HG02943 (cell line): Measurements from ENCODE around the gene OGT.
A peak's percentile ranks its signal among the peaks of the same experiment; 100 is the strongest.

Experiments used
- ATAC-seq: cut with Tn5 transposase; IDR thresholded peaks from one replicate; pipeline ENCODE4 v1.9.1; 2021; ENCODE audit warnings: mild to moderate bottlenecking, low read depth, moderate library complexity; ENCODE audit not compliant: unreplicated experiment

Gene OGT

DNA sequence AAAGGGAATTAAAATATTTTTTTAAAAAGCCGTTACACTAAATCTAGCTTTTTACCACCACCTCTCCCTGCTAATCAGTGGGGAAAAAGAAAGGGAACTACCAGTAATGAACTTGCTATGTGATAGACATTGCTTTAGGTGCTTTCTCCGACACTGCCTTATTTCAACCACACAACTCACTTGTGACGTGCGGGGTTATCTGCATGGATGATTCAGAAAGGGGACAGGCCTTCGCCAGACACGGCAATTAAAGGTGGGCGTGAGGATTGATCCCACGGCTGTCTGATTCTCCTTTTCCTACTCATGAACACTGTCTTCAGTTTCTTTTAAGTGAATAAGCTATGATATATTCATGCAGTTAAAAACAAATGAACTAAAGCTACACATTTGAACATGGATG lies 86.3 kb downstream of the OGT start:
- no peak for ATAC-seq

DNA sequence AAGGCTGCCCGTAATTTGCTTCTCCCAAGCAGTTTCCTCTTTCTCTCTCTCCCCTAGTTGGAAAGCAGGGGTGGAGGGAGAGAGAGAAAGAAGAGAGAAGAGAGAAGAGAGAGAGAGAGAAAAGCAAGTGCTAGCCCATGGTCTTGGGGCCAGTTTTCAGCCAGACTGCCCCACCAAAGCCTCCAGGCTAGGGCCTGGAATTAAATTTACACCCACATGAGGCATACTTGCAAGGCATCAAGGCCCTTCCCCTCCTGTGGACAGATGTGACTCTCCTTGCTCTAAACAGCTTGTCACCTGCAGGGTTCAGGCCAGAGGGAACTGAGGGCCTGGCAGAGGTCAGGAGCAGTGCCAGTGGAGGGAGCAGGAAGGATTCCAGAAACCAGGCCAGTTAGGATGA lies 87.1 kb downstream of the OGT start:
- ATAC-seq = no peak

DNA sequence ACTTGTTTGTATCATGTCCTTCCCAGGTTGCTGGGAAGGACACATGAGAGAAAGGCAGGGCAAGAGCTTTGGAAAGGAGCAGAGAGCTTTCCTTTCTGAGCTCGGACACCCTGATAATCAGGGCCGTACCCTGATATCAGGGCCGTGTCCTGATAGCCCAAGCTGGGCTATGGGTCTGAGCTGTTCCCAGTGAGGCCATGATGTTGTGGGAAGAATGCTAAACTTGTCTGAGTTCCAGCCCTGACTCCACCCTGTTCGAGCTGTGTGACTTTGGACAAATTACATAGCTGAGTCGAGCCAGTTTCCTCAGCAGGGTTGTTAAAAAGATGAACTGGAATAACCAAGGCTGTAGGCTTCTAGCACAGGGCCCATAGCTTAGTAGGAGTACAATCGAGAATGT lies 88.7 kb downstream of the OGT start:
- no peak for ATAC-seq

DNA sequence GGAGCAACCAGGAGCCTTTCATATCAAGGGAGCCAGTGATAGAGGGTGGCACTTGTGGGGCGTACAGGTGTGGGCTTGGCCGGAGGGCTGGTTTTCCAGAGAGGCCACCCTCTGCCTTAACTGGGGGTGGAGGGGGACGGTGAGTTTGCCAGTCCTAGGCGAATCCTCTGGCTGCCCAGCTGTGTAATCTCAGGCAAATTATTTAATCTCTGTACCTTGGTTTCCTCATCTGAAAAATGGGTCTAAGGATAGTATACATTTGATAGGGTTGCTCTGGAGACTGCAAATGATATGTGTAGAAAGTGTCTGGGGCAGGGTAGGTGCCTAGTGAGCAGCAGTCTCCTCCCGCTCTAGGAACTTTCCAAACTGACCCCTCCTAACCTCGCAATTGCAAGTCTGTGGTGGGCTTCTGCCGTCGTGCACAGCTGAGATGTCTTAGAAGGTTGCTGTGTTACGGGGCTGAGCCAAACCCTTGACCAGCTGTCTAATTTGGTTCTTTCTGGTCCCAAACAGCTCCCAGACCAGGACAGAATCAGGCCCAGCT lies 89.2 kb downstream of the OGT start:
- no peak for ATAC-seq

DNA sequence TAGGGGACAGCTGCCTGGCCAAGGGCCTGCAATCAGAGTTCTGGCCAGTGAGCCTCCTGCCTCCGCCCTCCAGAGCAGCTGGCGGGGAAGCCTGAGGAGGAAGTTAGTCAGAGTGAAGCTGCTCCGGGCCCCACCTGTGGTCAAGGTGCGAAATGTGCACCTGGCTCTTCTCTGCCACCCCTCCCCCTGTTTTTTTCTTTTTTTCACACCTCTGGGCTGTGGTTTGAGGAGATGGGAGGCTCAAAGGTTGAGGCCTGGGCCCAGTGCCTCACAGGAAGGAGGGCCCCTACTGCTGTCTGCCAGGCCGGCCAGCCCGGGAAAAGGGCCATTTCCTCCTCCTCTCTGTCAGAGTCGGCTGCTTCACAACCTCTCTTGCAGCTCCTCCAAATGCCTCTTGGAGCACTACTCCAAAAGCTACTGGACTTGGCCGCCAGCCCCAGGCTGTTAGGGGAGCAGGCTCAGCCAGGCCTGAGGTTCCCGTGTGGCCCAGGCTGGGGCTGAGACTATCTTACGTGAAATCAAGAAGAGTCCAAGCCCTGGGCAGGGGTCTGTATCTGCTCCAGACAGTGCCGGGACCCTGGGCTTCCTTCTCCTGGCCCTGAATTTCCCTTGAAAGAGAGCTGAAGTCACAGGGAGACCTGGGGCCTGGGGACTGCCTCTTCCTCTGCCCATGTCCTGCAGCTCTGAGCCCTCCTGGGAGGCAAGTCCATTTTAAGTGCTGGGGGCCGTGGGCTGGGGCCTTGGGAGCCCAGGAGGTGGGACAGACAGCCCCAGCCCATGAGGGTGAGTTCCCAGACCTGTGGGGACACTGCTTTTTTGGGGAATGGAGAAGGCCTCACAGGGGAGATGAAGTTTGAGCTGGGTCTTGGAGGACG lies 89.9 kb downstream of the OGT start:
- peak; percentile 56 for ATAC-seq

DNA sequence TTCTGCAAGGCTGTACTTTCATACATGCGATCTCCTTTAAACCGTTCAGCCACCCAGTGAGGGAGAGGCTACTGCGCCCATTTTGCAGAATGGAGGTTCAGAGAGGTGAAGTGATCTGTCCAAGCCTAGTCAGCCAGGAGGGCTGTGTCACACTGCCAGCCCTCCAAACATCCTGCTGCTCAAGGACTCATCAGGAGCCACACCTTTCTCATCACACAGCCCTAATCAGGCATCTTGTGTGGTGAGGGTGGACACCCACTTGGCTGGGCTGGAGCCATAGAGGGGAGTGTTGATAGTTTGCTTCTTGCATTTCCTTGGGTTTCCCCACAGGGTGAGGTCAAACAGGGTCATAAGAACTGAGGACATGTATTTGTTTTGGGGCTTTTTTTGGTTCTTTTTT lies 90.8 kb downstream of the OGT start:
- no peak for ATAC-seq

DNA sequence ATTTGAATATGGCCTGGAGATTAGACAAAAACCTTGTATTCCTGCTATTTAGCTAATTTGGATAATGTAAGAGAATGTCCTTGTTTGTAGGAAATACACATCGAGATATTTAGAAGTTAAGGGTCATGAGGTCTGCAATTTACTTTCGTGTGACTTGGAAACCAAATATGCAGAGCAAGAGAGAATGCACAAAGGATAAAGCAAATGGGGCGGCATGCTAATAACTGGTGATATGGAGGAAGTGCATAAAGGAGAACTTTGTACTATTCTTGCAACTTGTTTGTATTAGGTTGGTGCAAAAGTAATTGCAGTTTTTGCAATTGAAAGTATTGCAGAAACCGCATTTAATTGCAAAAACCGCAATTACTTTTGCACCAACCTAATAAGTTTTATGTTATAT lies 92.6 kb downstream of the OGT start:
- no peak for ATAC-seq
